ENCODE measurements around the gene SLC9A3. TPM values are rescaled to one million over a fixed set of nuclear protein-coding genes. Genes with fewer than 3 reads are reported as not detected.

The SLC9A3 gene
- total RNA-seq, 4 donors from 2014 or later, result 1.7 to 5.0 (median 2.8) TPM

- 82% methylated on average over 13 of the region's 14 CpGs for WGBS
- no peak for TF ChIP-seq POLR2AphosphoS5 (IDR thresholded peaks at IDR 0.05)
- TF ChIP-seq EP300 (IDR thresholded peaks at IDR 0.05), result no peak
- TF ChIP-seq POLR2A (IDR thresholded peaks at IDR 0.05; ENCODE audit: low read depth), result no peak
- no peak for TF ChIP-seq CTCF (IDR thresholded peaks at IDR 0.05)
- peaks cover 19 to 28% (median 20%) of the 10 kb centered on the region in 4 donors for H3K4me1 ChIP-seq
- H3K4me3 ChIP-seq, result no peak overlapping the region
- no peaks in the 10 kb centered on the region for H3K9me3 ChIP-seq
- no peaks in the 10 kb centered on the region for H3K36me3 ChIP-seq
- DNase-seq (ENCODE audit: extremely low spot score), result no peak
- H3K27me3 ChIP-seq, result peaks cover 0 to 36% (median 0%) of the 10 kb centered on the region in 4 donors
- intact Hi-C loops (cut with DNase I), result loop anchor here (10.0 kb wide), 1 partner anchor 465 kb away; no protein-coding TSS in a partner anchor
- H3K27ac ChIP-seq (replicated peaks in 1 of 4), result no peak overlapping the region
These were observed 84.6 kb downstream of the SLC9A3 start for GRCh38 chr5:439636-440035.

- TF ChIP-seq POLR2A (IDR thresholded peaks at IDR 0.05; ENCODE audit: low read depth) (no peak), POLR2AphosphoS5 (IDR thresholded peaks at IDR 0.05) (no peak)
- no peak for DNase-seq (ENCODE audit: extremely low spot score)
- no peaks in the 10 kb centered on the region for H3K36me3 ChIP-seq
- no peaks in the 10 kb centered on the region for H3K9me3 ChIP-seq
- H3K4me3 ChIP-seq, result no peak overlapping the region
- intact Hi-C loops (cut with DNase I), result no loop called here
- peaks cover 15 to 23% (median 16%) of the 10 kb centered on the region in 4 donors for H3K4me1 ChIP-seq
- no peak overlapping the region for H3K27ac ChIP-seq (replicated peaks in 1 of 4)
- WGBS, result 84% methylated on average over 8 of the region's 8 CpGs
- peaks cover 0 to 40% (median 0%) of the 10 kb centered on the region in 4 donors for H3K27me3 ChIP-seq
These were observed 85.1 kb downstream of the SLC9A3 start for GRCh38 chr5:439181-439580.

- Histone ChIP-seq H3K27ac (replicated peaks in 1 of 4) (no peak overlapping the region), H3K9me3 (no peaks in the 10 kb centered on the region), H3K4me1 (peaks cover 8 to 17% (median 10%) of the 10 kb centered on the region in 4 donors), H3K27me3 (peaks cover 0 to 47% (median 0%) of the 10 kb centered on the region in 4 donors), H3K36me3 (no peaks in the 10 kb centered on the region), H3K4me3 (no peak overlapping the region)
- WGBS, result 72% methylated on average over 13 of the region's 14 CpGs
- intact Hi-C loops (cut with DNase I), result no loop called here
- no peak for DNase-seq (ENCODE audit: extremely low spot score)
- TF ChIP-seq EP300 (IDR thresholded peaks at IDR 0.05) (no peak), POLR2AphosphoS5 (IDR thresholded peaks at IDR 0.05) (no peak), CTCF (IDR thresholded peaks at IDR 0.05) (no peak), POLR2A (IDR thresholded peaks at IDR 0.05; ENCODE audit: low read depth) (no peak)
These were observed 85.7 kb downstream of the SLC9A3 start for GRCh38 chr5:438481-438981.

- intact Hi-C loops (cut with DNase I), result no loop called here
- Histone ChIP-seq H3K27me3 (peaks cover 0 to 58% (median 0%) of the 10 kb centered on the region in 4 donors), H3K36me3 (no peaks in the 10 kb centered on the region), H3K9me3 (no peaks in the 10 kb centered on the region), H3K27ac (replicated peaks in 1 of 4) (no peak overlapping the region), H3K4me1 (peaks cover 5 to 9% (median 6%) of the 10 kb centered on the region in 4 donors), H3K4me3 (no peak overlapping the region)
- WGBS, result 73% methylated on average over 16 of the region's 18 CpGs
- TF ChIP-seq CTCF (IDR thresholded peaks at IDR 0.05), result no peak
- no peak for TF ChIP-seq POLR2A (IDR thresholded peaks at IDR 0.05; ENCODE audit: low read depth)
- no peak for TF ChIP-seq EP300 (IDR thresholded peaks at IDR 0.05)
- TF ChIP-seq POLR2AphosphoS5 (IDR thresholded peaks at IDR 0.05), result no peak
- DNase-seq (ENCODE audit: extremely low spot score), result no peak
These were observed 86.9 kb downstream of the SLC9A3 start for GRCh38 chr5:437281-437771.

GRCh38 chr5:436641-436975, 87.6 kb downstream of the SLC9A3 start:
- no peak for TF ChIP-seq CTCF (IDR thresholded peaks at IDR 0.05)
- TF ChIP-seq POLR2A (IDR thresholded peaks at IDR 0.05; ENCODE audit: low read depth), result no peak
- TF ChIP-seq POLR2AphosphoS5 (IDR thresholded peaks at IDR 0.05), result no peak
- no peak for TF ChIP-seq EP300 (IDR thresholded peaks at IDR 0.05)
- Histone ChIP-seq H3K9me3 (no peaks in the 10 kb centered on the region), H3K4me3 (no peak overlapping the region), H3K36me3 (no peaks in the 10 kb centered on the region), H3K4me1 (peaks cover 0 to 2% (median 0%) of the 10 kb centered on the region in 4 donors), H3K27me3 (peaks cover 0 to 58% (median 0%) of the 10 kb centered on the region in 4 donors), H3K27ac (replicated peaks in 1 of 4) (no peak overlapping the region)
- 61% methylated on average over 3 of the region's 5 CpGs for WGBS
- intact Hi-C loops (cut with DNase I), result no loop called here
- no peak for DNase-seq (ENCODE audit: extremely low spot score)

Data from esophagus muscularis mucosa (tissue), 4 donors.